Sigmoid colon (tissue), 4 donors: ENCODE data around the gene UBE2M.

Source experiments
- CTCF ChIP-seq, 4 experiments: fragments of 450-650 bp in 3 of 4; fragments of 200-600 bp in 1 of 4; IDR thresholded peaks; one replicate each; pipeline ENCODE4 v1.5.1; 2016 to 2019; ENCODE audit warnings: antibody characterized with exemption in 4 of 4, mild to moderate bottlenecking in 3 of 4, moderate library complexity in 2 of 4
- POLR2AphosphoS5 ChIP-seq, 4 donors: sonication (generic); formaldehyde crosslinking; IDR thresholded peaks; one replicate each; pipeline ENCODE4 v1.6.1; 2017; ENCODE audit warnings: antibody characterized with exemption in 4 of 4

- no peak for TF ChIP-seq POLR2AphosphoS5 (IDR thresholded peaks at IDR 0.05)
- TF ChIP-seq CTCF (IDR thresholded peaks at IDR 0.05), result peak in 1 of 4 experiments; percentile 60
Observed at GRCh38 chr19:58519087-58519354, 39.4 kb downstream of the UBE2M start.
